Stimulated activated CD4-positive, alpha-beta T cell treated with anti-CD3 and anti-CD28 coated beads, Interleukin-4, amount 100 ng/mL, for 1 hour (primary cell): ENCODE data around the gene EVI5.
A peak's percentile ranks its signal among the peaks of the same experiment; 100 is the strongest.

ENCODE experiments used
- DNase-seq: peaks from one replicate; pipeline ENCODE4 v3.0.0-alpha.2; 2020

The EVI5 gene

DNA sequence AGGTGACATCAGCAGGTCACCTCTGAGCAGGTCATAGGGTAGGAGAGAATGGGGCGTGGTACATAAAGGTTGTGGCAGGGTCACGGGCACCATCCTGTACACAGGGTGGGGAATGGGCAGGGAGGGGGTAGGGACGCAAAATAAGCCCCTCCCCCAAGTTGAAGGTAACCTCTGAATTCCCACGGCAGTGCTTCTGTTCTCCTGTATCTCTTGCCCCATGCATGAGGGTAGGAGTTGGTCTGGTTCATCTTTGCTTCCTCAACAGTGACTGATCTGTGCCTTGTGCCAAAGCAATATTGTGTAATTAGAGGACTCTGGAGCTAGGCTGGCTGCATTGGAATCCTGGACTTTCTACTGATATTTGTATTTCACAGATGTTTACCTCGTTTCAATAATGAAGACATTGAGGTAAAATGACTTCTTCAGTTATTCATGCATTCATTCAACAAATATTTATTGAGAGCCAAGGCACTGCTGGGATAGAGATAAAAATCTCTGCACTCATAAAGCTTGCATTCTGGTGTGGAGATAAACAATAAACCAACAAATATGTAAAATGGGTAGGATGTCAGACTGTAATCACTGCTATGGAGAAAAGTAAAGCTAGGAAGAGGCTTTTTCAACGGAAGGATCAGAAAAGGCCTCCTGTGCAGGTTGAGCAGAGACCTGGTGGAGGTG is 279.8 kb downstream of the EVI5 start:
- no peak for DNase-seq

GRCh38 chr1:92504291-92505014 is 280.5 kb downstream of the EVI5 start:
- no peak for DNase-seq

DNA sequence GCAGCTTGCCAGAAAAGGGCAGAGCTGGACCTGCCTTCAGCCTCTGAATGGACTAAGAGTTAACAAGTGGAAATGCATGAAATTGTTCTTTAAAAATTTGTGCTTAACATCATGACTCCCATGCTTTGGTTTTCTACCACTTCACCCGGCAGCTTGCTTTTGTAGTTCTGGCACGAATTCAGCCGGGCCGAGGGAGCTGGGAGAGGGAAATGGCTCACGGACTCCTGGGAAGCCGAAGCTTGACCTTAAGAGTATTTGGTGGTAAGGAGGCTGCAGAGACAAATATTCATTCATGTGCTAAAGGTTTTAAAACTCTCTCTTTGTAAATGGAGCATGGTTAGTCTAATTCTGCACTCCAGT is 281.0 kb downstream of the EVI5 start:
- no peak for DNase-seq

DNA sequence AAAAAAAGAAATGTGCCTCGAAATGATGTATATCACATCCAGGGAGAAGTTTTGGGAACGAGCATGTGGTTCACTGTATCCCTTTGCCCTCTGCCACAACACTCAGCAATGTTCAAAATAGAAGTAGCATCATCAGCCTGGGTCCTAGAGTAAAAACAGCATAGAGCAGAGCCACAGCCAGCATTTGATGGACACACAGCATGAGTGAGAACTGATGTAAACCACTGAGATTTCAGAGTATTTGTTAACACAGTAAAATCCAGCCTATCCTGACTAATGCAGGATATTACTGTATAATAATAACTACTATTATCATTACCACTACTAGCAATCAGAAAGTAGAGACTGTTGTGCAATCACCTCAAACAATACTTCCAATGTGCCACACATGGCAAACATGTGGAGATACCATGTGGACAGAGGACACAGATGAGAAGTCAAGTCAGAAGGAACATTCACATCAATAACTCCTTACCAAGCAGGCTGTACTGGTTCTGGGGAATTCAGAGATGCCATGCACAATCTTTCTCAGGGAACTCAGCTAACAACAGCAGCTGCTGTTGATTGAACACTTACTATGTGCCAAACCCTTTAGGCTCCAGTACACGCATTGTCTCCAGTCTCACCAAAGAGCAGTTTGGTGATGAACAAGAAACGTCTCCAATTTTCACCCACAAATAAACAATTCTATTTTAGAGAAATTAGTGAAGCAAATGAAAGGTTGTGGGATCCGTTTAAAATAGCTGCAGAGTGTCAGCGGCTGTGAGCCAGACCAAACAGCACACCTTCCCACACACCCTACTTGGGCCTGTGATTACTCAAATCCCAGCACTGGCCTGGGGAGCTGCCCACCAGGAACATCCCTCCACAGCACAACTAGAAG is 281.6 kb downstream of the EVI5 start:
- no peak for DNase-seq

GRCh38 chr1:92502247-92502646 is 282.7 kb downstream of the EVI5 start:
- DNase-seq, result no peak

- DNase-seq, result no peak
Measured at GRCh38 chr1:92500552-92500951, 284.4 kb downstream of the EVI5 start.

DNA sequence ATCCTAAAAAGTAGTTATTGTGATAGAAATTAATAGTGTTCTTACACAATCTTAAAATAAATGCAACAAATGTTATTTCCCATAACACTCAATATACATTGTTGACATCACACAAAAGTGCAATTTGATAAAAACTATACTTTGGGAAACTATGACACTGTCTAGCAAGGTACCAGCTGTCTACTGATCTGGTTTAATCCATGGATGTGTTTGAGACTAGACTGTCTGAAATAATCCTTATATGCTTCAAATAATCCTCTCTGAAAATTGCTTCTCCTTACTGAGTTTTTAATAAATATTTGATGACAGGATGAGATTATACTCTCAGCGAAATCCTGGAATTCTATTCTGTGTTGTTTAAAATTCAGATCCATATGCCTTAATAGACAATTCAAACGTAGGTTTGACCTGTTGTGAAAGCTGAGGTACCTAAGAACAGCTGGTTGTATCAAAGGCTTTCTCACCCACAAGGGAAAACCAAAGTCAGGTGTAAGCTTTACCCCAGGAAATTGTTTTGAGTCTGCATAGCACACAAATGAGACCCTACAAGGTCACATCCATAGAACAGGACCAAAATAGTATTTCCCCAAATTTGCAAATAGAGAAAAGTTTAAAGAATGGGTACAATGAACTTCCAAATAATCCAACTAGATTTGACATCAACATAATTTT is 289.4 kb downstream of the EVI5 start:
- DNase-seq, result no peak

GRCh38 chr1:92494485-92495141 is 290.3 kb downstream of the EVI5 start:
- DNase-seq, result no peak

GRCh38 chr1:92493139-92493538 is 291.8 kb downstream of the EVI5 start:
- no peak for DNase-seq

- DNase-seq, result no peak
Measured at GRCh38 chr1:92488832-92489231, 296.1 kb downstream of the EVI5 start.

- no peak for DNase-seq
Measured at GRCh38 chr1:92488416-92488815, 296.5 kb downstream of the EVI5 start.

GRCh38 chr1:92487078-92487605 is 297.8 kb downstream of the EVI5 start:
- no peak for DNase-seq

GRCh38 chr1:92486251-92487077 is 298.4 kb downstream of the EVI5 start, which contains the start of gene GFI1:
GFI1 (minus strand) TSS chr1:92486925; CDS start chr1:92483487, 3,438 bp downstream.
- DNase-seq, result peak; percentile 73

- DNase-seq, result peak; percentile 92
Measured at GRCh38 chr1:92485381-92486250, 299.3 kb downstream of the EVI5 start.

- peak; percentile 79 for DNase-seq
Measured at GRCh38 chr1:92484472-92485380, 300.2 kb downstream of the EVI5 start.

- DNase-seq, result peak; percentile 82
Measured at GRCh38 chr1:92483610-92484471, 301.1 kb downstream of the EVI5 start.

DNA sequence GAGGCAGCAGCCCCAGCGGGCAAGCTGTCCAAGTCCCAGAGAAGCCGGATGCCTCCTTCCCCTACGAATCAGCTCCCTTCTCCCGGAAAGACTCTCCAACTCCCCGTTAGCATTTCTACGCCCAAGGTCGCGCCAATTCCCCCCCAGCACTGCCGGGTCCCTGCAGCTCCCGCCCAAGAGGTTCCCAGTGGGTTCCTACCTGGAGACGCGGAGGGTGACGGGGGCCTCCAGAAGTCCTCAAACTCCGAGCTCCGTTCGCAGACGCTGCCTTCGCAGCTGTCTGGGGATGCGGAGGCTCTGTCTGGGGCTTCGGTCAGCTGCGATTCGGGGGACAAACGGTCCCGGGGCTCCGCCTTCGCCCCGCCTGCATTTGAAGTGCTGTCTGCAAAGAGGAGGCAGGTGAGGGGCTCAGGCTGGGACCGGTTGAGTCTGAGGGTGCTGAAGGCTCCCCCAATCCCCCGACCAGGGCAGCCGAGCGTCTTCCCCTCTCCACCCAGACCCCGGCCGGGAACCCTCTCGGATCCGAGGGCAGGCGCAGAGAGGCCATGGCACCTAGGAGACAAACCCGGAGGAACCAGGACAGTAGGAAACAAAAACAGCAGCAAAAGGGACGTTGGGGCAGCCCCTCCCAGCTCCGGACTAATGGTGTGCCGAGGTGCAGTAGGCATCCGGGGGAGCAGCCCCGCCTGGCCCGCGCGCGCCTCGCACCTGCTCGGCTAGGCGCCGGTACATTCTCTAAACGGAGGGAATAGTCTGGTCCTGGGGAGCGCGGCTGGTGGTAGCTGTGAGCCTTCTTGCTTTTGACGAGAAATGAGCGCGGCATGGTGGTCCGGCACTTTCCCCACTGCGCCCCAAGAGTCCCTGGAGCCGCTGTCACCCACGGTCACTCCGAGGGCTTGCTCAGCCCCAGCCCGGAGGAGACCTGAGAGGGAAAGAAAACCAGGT is 302.0 kb downstream of the EVI5 start:
- peak; percentile 43 for DNase-seq
